ENCODE measurements around the gene ARHGDIB.

- no peak for TF ChIP-seq EZH2 (IDR thresholded peaks at IDR 0.05; ENCODE audit: low read length, missing control alignments)
- TF ChIP-seq CTCF (conservative IDR thresholded peaks at IDR 0.05 in 1 of 2, IDR thresholded peaks at IDR 0.05 in 1 of 2; ENCODE audit: low read depth in 1 of 2, low read length in 2 of 2), result no peak
These were observed 60.2 kb downstream of the ARHGDIB start for GRCh38 chr12:14901228-14901562.

Measured in fibroblast of lung (primary cell).